HG02759 (cell line): ENCODE measurements around the gene PSMB5.
A peak's percentile ranks its signal among the peaks of the same experiment; 100 is the strongest.

Experiments
- ATAC-seq: cut with Tn5 transposase; IDR thresholded peaks from one replicate; pipeline ENCODE4 v1.9.1; 2021; ENCODE audit warnings: mild to moderate bottlenecking, moderate library complexity; ENCODE audit not compliant: unreplicated experiment

PSMB5 gene

GRCh38 chr14:23034498-23035302 is at the start of gene PSMB5:
PSMB5 (minus strand) TSS chr14:23034900; CDS start chr14:23034881, 19 bp downstream.
- ATAC-seq: peak; percentile 93

GRCh38 chr14:23080474-23080873 is 45.8 kb upstream of the PSMB5 start:
- ATAC-seq: no peak

GRCh38 chr14:23079716-23080115 is 45.0 kb upstream of the PSMB5 start:
- no peak for ATAC-seq

GRCh38 chr14:23078692-23079116 is 44.0 kb upstream of the PSMB5 start:
- no peak for ATAC-seq

- no peak for ATAC-seq
Measured at GRCh38 chr14:23077962-23078361, 43.3 kb upstream of the PSMB5 start.

GRCh38 chr14:23076785-23077408 is 42.2 kb upstream of the PSMB5 start:
- ATAC-seq: no peak

GRCh38 chr14:23074906-23075305 is 40.2 kb upstream of the PSMB5 start:
- no peak for ATAC-seq

- no peak for ATAC-seq
Measured at GRCh38 chr14:23071921-23072539, 37.3 kb upstream of the PSMB5 start.

GRCh38 chr14:23071244-23071920 is 36.7 kb upstream of the PSMB5 start:
- ATAC-seq: peak; percentile 90

- no peak for ATAC-seq
Measured at GRCh38 chr14:23070262-23071129, 35.8 kb upstream of the PSMB5 start.

GRCh38 chr14:23069413-23069806 is 34.7 kb upstream of the PSMB5 start:
- no peak for ATAC-seq

- ATAC-seq: peak; percentile 65
Measured at GRCh38 chr14:23068789-23069412, 34.2 kb upstream of the PSMB5 start.

GRCh38 chr14:23067847-23068788 is 33.4 kb upstream of the PSMB5 start:
- ATAC-seq: no peak

GRCh38 chr14:23066855-23067744 is 32.4 kb upstream of the PSMB5 start:
- ATAC-seq: no peak

GRCh38 chr14:23066368-23066767 is 31.7 kb upstream of the PSMB5 start:
- no peak for ATAC-seq

- no peak for ATAC-seq
Measured at GRCh38 chr14:23063601-23064000, 28.9 kb upstream of the PSMB5 start.

GRCh38 chr14:23062002-23062401 is 27.3 kb upstream of the PSMB5 start:
- ATAC-seq: no peak
